A172 (cell line): Measurements from ENCODE around the gene IRX6. TPM values are rescaled to one million over a fixed set of nuclear protein-coding genes. Genes with fewer than 3 reads are reported as not detected.

ENCODE experiments used
- DNase-seq: peaks from one replicate; pipeline ENCODE4 v3.0.0-alpha.2; 2015; ENCODE audit warnings: low spot score
- total RNA-seq: library from RNA; depleted of rRNA; stranded (reverse); fragments of >200 nt; shearing (Covaris generic); gene quantifications from 2 replicates; pipeline ENCODE4 v1.2.3, GENCODE V29; 2014

Gene IRX6
- total RNA-seq, 1 experiment from 2014 or later, result 0.02 TPM

- no peak for DNase-seq
Measured at GRCh38 chr16:55324285-55325079, 479 bp downstream of the IRX6 start.

DNA sequence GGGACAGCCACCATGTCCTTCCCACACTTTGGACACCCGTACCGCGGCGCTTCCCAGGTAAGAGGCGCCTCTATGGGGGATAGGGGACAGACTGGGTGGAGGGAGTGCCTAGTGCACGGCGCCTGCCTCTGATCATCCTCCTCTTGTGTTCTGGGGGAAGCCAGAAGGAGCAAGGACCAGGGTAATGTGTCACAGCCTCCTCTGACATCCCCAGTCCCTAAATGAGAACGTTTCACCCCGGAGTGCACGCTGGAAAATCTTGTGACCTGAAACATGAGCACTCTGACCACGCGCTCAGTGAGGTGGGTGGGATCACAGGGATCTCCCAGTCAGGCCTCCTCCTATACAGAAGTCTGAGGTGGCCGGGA, 1.1 kb downstream of the IRX6 start:
- no peak for DNase-seq

DNA sequence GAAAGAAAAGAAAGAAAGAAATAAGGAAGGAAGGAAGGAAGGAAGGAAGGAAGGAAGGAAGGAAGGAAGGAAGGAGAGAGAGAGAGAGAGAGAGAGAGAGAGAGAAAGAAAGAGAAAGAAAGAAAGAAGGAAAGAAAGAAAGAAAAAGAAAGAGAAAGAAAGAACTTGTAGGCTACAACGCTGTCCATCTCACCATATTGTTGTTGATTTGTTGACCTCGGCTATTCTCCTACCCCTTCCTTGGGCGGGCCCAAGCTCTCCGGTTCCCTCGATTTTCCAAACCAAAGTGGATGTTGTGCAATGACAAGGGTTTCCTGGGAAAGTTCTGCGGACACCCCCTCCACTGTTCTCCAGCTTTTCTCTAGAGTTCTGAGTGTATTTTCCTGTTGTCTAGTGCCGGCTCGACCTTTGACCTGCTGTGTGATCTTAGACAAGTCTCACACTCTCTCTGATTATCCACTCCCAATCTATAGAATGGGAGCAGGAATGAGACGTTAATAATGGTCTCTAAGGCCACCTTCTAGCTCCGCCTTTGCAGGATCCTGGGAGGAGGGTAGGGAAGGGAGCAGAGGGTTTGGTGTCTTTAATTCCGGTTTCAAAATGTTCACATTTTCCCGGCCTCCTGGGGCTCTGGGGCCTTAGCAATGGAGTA, 1.6 kb downstream of the IRX6 start:
- DNase-seq, result no peak

GRCh38 chr16:55326261-55327092, 2.5 kb downstream of the IRX6 start:
- no peak for DNase-seq

DNA sequence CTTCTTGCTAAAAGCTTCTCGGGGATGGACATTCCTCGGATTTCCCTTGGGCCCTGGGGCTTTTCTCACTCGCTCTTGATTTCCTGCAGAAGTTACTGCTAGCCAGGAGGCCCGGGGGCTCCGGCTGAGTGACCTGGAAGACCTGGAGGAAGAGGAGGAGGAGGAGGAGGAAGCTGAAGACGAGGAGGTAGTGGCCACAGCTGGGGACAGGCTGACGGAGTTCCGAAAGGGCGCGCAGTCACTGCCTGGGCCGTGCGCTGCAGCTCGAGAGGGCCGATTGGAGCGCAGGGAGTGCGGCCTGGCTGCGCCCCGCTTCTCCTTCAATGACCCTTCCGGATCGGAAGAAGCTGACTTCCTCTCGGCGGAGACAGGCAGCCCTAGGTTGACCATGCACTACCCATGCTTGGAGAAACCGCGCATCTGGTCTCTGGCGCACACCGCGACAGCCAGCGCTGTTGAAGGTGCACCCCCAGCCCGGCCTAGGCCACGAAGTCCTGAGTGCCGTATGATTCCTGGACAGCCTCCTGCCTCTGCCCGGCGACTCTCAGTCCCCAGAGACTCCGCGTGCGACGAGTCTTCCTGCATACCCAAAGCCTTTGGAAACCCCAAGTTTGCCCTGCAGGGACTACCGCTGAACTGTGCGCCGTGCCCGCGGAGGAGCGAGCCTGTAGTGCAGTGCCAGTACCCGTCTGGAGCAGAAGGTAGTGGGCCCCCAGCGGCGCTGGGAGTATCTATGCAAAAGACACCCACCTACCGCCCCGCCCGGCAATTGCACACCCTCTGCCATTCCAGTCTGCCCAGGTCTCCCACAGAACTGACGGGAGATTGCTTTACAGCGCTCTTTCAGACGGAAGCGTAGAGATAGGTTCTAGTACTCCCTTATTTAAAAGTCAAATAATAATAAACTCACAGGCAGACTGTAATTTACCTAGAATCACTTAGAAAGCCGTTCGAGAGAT, 4.9 kb downstream of the IRX6 start:
- no peak for DNase-seq

DNA sequence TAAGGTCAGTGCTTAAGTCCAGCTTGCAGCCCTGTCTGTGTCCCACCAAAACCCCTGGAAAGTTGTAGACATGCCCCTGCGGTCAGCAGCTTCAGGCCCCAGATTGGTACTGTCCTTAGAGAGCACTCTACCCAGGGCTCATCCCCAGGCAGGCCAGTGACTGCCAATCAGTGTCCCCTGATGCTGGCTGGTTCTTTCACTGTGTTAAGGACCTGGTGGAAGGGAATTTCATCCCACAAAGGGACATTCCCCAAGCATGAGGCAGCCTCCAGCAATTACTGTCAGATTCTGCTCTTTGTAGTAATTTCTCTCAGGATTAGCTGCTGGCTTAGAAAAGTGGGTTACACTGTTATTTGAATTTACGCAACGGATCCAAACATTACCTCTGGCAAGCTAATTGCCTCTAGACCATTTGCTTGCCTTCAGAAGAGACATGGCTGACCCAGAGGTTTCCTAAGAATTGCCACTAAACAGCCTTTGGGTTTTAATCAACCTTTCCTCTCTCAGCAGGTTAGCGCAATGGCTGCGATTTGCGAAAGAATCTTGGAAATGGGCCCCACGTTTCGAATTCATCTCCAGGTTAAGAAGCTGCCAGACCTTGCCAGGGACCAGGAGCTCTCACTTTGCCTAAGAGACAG, 5.9 kb downstream of the IRX6 start:
- DNase-seq, result no peak

DNA sequence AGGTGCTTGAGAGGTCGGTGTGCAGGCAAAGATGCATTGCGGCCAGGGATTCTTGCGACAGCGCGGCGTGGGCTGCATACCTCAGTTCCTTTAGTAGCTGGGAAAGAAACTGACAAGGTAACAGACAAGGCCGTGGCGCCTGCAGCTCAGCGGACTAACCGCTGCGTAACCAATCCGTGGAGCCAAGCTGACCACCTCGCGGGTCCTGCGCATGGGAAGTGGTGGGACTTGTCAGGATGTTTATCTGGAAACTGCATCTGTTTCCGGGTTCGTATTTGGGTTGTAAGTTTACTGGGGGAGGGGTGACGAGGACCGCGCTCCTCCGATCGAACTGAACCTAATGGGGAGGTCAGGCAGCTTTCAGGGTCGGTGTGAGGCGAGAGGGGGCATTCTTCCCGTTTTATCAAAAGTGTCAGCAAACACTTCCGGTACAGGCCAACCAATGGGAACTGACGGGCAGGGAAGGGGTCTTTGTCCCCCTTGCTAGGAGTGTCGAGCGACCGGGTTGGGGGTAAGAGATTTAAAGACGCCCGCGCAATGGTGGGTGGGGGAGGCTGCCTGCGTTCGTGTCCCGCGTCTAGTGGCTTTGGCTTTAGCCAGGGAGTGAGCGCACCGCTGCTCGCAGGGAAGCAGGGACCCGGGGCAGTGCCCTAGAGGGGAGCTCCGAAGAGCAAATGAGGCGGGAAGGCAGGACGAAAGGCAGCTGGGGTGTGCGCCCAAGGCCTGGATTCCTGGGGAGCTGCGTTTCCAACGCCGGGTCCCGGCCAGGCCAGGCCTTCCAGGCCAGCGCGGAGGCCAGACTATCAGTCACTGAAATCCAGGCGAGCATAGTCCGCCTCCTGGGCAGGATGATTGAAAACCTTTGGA, 7.0 kb downstream of the IRX6 start:
- DNase-seq, result no peak

DNA sequence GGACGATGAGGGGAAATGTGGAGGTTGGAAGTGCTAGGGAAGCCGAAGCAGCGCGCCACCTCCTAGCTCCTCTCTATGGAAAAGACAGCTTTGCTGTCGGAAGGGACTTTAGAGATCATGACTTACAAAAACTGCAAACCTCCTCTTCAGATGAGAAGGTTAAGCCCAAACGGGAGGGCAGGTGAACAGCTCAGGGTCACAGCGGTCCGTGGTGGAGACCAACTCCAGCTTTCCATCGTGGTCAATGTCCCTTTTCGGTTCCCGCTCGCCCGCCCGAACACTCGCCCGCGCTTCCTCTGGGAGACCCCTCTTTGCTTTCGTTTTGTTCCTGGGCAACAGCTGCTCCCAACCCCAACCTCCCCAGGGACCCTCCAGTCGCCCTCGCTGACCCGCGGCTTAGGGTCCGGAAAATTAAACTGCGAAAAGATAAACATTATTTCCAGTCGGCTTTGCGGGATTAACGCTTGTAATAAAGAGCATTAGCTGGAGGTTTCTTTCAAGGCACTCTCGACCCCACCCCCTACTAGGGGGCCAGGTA, 7.7 kb downstream of the IRX6 start:
- no peak for DNase-seq

GRCh38 chr16:55333684-55334083, 9.7 kb downstream of the IRX6 start:
- no peak for DNase-seq

DNA sequence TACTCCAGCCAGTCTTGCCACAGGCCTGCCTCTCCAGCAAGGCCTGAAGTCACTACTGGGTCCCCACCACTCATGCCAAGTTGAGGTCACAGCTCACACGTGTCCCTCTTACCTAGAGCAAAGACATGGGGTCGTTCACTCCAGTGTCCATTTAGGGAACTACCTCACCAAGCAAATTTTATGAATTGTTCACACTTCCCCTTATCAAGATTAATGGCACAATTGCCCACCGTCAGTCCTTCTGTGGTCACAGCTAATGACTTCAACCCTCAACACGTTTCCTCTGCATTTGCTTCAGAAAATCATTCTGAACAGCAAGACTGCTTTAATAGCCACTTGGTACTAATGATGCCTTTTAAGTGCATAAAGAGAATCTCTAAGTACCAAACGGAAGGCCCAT, 14.6 kb downstream of the IRX6 start:
- no peak for DNase-seq

DNA sequence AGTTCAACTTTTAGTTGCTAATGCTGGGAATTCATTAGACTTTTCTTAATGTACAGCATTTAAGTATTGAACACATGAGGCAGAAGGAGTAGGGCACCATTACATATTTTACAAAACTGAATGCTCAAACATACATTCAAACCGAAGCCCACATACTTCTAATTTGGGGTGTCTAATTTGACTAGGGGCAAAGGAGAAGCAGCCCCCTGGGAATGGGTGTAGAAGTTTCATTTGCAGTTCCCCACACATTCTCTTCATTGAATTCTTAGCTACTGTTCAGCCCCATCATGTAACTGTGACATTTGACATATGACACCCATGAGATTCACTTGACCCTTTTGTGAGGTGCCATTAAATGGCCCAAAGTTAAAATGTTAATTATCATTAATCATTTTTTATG, 16.4 kb downstream of the IRX6 start:
- no peak for DNase-seq

- DNase-seq, result no peak
Measured at GRCh38 chr16:55341681-55342080, 17.7 kb downstream of the IRX6 start.

DNA sequence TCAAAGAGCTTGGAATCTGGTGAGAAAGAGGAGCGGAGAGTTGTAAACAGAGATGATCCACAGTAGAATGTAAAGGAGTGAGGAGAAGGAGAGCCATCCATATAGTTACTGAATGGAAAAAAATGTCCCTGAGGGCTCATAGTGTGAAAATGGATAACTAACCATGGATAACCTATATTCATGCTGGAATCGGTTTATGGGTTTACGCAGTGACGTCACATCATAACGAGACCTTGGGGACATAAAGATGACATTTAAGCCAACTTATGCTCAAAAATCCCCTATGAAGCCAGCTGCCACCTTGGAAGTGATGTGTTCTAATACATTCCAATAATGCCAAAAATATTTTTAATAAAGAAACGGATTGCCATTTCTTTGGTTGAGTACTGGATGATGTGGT, 22.5 kb downstream of the IRX6 start:
- no peak for DNase-seq

- no peak for DNase-seq
Measured at GRCh38 chr16:55349867-55350266, 25.9 kb downstream of the IRX6 start.

- no peak for DNase-seq
Measured at GRCh38 chr16:55350984-55351383, 27.0 kb downstream of the IRX6 start.

GRCh38 chr16:55351936-55352335, 27.9 kb downstream of the IRX6 start:
- no peak for DNase-seq

DNA sequence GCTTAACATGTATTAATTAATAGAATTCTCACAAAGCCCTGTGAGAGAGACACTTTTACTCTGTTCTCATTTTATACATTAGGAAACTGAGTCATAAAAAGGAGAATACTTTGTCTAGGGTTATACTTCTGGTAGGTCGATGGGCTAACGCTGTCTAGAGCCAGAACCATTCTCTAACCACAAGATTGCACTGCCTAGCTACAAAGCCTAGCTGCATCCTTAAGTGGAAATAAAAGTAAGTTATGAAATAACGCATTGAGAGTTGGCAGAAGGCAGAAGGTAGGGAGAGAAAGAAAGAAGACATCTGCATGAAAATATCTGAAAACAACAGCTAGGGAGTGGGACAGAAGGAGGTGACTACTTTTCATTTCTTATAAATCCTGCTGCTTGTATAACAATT, 33.2 kb downstream of the IRX6 start:
- DNase-seq, result no peak

GRCh38 chr16:55359946-55360345, 35.9 kb downstream of the IRX6 start:
- no peak for DNase-seq

GRCh38 chr16:55364811-55365210, 40.8 kb downstream of the IRX6 start:
- DNase-seq, result no peak

GRCh38 chr16:55367301-55367811, 43.4 kb downstream of the IRX6 start:
- DNase-seq, result no peak
